Heart left ventricle (tissue), 16 donors: ENCODE data around the gene SMPDL3B. TPM values are rescaled to one million over a fixed set of nuclear protein-coding genes. Genes with fewer than 3 reads are reported as not detected.
A peak's percentile ranks its signal among the peaks of the same experiment; 100 is the strongest.

Source experiments
- ATAC-seq, 4 donors: fragments of 200-7000 bp; cut with Tn5 transposase; one replicate each; pipeline ENCODE4 v1.9.1; 2020 to 2022; ENCODE audit warnings: moderate library complexity in 4 of 4, mild to moderate bottlenecking in 3 of 4, moderate number of reproducible peaks in 1 of 4
- DNase-seq, 5 donors: peaks; one replicate each; pipeline ENCODE4 v3.0.0-alpha.2; 2020
- H3K27ac ChIP-seq, 12 donors: fragments of 200-600 bp; sonication (generic) in 4 of 12; one replicate each; pipeline versions ENCODE4 v1.5.0 to v1.8.0; 2016 to 2022; ENCODE audit warnings: mild to moderate bottlenecking in 2 of 12
- H3K27me3 ChIP-seq, 9 donors: fragments of 200-600 bp; sonication (generic) in 2 of 9; one replicate each; pipeline versions ENCODE4 v1.5.1 to v1.8.0; 2016 to 2022; ENCODE audit warnings: mild to moderate bottlenecking in 3 of 9
- H3K36me3 ChIP-seq, 9 donors: fragments of 200-600 bp; sonication (generic) in 2 of 9; one replicate each; pipeline versions ENCODE4 v1.5.0 to v1.8.0; 2018 to 2022; ENCODE audit warnings: mild to moderate bottlenecking in 2 of 9
- H3K4me1 ChIP-seq, 12 donors: fragments of 200-600 bp; sonication (generic) in 4 of 12; one replicate each; pipeline versions ENCODE4 v1.5.0 to v1.8.0; 2016 to 2022; ENCODE audit warnings: mild to moderate bottlenecking in 3 of 12
- H3K4me3 ChIP-seq, 12 donors: fragments of 200-600 bp; sonication (generic) in 4 of 12; one replicate each; pipeline versions ENCODE4 v1.5.0 to v1.8.0; 2017 to 2022; ENCODE audit warnings: mild to moderate bottlenecking in 9 of 12, moderate library complexity in 4 of 12
- H3K9me3 ChIP-seq, 12 donors: fragments of 200-600 bp; sonication (generic) in 4 of 12; one replicate each; pipeline versions ENCODE4 v1.5.0 to v1.8.0; 2016 to 2022; ENCODE audit warnings: mild to moderate bottlenecking in 1 of 12
- CTCF ChIP-seq, 12 donors: fragments of 200-600 bp; sonication (generic) in 4 of 12; IDR thresholded peaks; one replicate each; pipeline versions ENCODE4 v1.5.0 to v1.8.0; 2018 to 2022; ENCODE audit warnings: antibody characterized with exemption in 12 of 12, mild to moderate bottlenecking in 5 of 12
- POLR2A ChIP-seq, 2 donors: fragments of 450-650 bp; IDR thresholded peaks; one replicate each; pipeline ENCODE4 v1.6.1; 2017; ENCODE audit warnings: antibody characterized with exemption in 2 of 2, mild to moderate bottlenecking in 2 of 2, moderate library complexity in 2 of 2
- WGBS, 4 donors: extraction: QIAGEN DNeasy Blood & Tissue Kit in 2 of 4; methylation state at CpG; one replicate each; pipeline versions ENCODE4 v1.1.5 to v1.1.7; 2013 to 2018; 5-methylcytosine and 5-hydroxymethylcytosine counted together
- intact Hi-C, 10 donors: fragments of 100-400 bp; cut with DNase I; formaldehyde crosslinking; loops; one replicate each; pipeline versions ENCODE4 v1.11.1 to v1.14.2; 2022
- polyA plus RNA-seq, 2 donors: library from polyadenylated mRNA; stranded (reverse); fragments of 200-250 nt; gene quantifications; one replicate each; pipeline ENCODE4 v1.2.3, GENCODE V29; 2013
- total RNA-seq, 9 donors: library from RNA; depleted of rRNA in 2 of 9; stranded (reverse); fragments of >200 nt in 2 of 9; fragmentation: NEBNext Ultra II Directional in 3 of 9; extraction: Animal tissue kit (Norgen Biotek cat#: 25700) in 3 of 9; gene quantifications; one replicate each; pipeline versions ENCODE4 v1.1.0 to v1.2.4, GENCODE V29; 2016 to 2023
- donor health status: ischemic (EF 13 %, LVEDD 7.1; RV severe dilation, severe dysfunction).
- donor health status: healthy with polysubstance abuse.
- donor health status: DM: no; HTN: yes; CAD: no.
- donor health status: DM: no; HTN: no; CAD: no.
- donor health status: ischemic (EF 25% LVEDD 6.9; RV normal size, moderate dysfunction).
- donor health status: ischemic (EF 25% LVEDD 5.7; RV mildly dilated, moderate dysfunction).
- donor health status: healthy.
- donor health status: DM: yes; HTN: yes; CAD: no.
- donor health status: ischemic (EF 35%, LVEDD 5.7; RV mildly dilated, moderate dysfunction).
- donor health status: nonischemic (EF 11% LVEDD 7.7; RV severe dilation, severe dysfunction).
- donor health status: DM: yes; HTN: yes; CAD: no.
- donor health status: PGD.
- donor health status: ischemic (EF 29% LVEDD 5.4; RV normal size, mild dysfunction).
- donor health status: nonischemic (EF 23%, LVEDD 6.1; RV moderate dilation, normal function).

The SMPDL3B gene
- total and polyA plus RNA-seq, 11 donors, result 0.08 to 2.2 TPM; not detected in 9

GRCh38 chr1:27974417-27974781, 39.6 kb downstream of the SMPDL3B start:
- Histone ChIP-seq H3K9me3 (no peaks in the 10 kb centered on the region), H3K4me3 (no peak overlapping the region), H3K27me3 (no peaks in the 10 kb centered on the region), H3K27ac (no peak overlapping the region), H3K4me1 (peaks cover 0 to 29% (median 15%) of the 10 kb centered on the region in 12 donors), H3K36me3 (peaks cover 0 to 60% (median 48%) of the 10 kb centered on the region in 9 donors)
- no peak for ATAC-seq
- intact Hi-C loops, result loop anchor here in 2 of 10 donors (10.0 kb wide), 2 partner anchors 120 to 300 kb away; partner anchors contain the start of gene IFI6 (in 1 of the 2)
- no peak for DNase-seq
- TF ChIP-seq POLR2A (IDR thresholded peaks at IDR 0.05) (no peak), CTCF (IDR thresholded peaks at IDR 0.05) (no peak)

GRCh38 chr1:27979151-27979858, 44.5 kb downstream of the SMPDL3B start:
- Histone ChIP-seq H3K27ac (peak overlapping the region in 1 of 12 donors; percentile 53), H3K9me3 (no peaks in the 10 kb centered on the region), H3K36me3 (peaks cover 0 to 43% (median 36%) of the 10 kb centered on the region in 9 donors), H3K27me3 (no peaks in the 10 kb centered on the region), H3K4me3 (no peak overlapping the region), H3K4me1 (peaks cover 0 to 14% (median 2%) of the 10 kb centered on the region in 12 donors)
- no peak for DNase-seq
- intact Hi-C loops, result loop anchor here in 6 of 10 donors (1.0 to 10.0 kb wide), 7 partner anchors 37 to 305 kb away; partner anchors contain the start of gene IFI6 (in 1 of the 6)
- 66 to 80% (median 77%) methylated on average over 1 of the region's 1 CpG for WGBS, 4 donors
- ATAC-seq, result peak in 3 of 4 donors; percentile 61 to 79 (median 62)
- TF ChIP-seq CTCF (IDR thresholded peaks at IDR 0.05) (peak; percentile 26 to 68 (median 50)), POLR2A (IDR thresholded peaks at IDR 0.05) (no peak)

DNA sequence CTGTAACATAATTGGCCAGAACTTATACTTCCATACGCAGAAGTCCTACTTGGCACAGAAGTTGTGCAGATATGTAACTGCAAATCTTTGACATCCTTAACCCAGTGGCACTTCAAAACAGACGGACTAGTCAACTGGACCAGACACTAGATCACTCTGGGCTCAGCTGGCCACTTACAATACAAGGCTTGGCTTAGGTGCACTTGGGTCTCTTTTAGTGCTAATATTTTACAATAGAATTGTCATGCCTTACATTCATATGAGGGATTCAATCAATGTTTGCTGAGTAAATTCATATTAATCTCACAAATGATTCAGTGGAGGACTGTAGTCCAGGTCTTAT, 45.0 kb downstream of the SMPDL3B start:
- ATAC-seq, result peak in 1 of 4 donors; percentile 6
- H3K27ac ChIP-seq, result peak overlapping the region in 1 of 12 donors; percentile 53
- no peaks in the 10 kb centered on the region for H3K27me3 ChIP-seq
- no peak overlapping the region for H3K4me3 ChIP-seq
- H3K4me1 ChIP-seq, result peaks cover 0 to 14% (median 2%) of the 10 kb centered on the region in 12 donors
- no peaks in the 10 kb centered on the region for H3K9me3 ChIP-seq
- DNase-seq, result no peak
- TF ChIP-seq CTCF (IDR thresholded peaks at IDR 0.05) (no peak), POLR2A (IDR thresholded peaks at IDR 0.05) (no peak)
- 8 to 35% (median 19%) methylated on average over 2 of the region's 2 CpGs for WGBS, 4 donors
- intact Hi-C loops, result loop anchor here (1.0 to 10.0 kb wide), 10 partner anchors 38 to 305 kb away; partner anchors contain the start of genes IFI6 (in 1 of the 10) and SMPDL3B (in 1 of the 10)
- peaks cover 0 to 42% (median 32%) of the 10 kb centered on the region in 9 donors for H3K36me3 ChIP-seq

- TF ChIP-seq CTCF (IDR thresholded peaks at IDR 0.05) (no peak), POLR2A (IDR thresholded peaks at IDR 0.05) (no peak)
- H3K27ac ChIP-seq, result peak overlapping the region in 5 of 12 donors; percentile 3 to 53 (median 22)
Measured at GRCh38 chr1:27980216-27980845, 45.5 kb downstream of the SMPDL3B start.

More at GRCh38 chr1:27980216-27980845, 45.5 kb downstream of the SMPDL3B start:
- intact Hi-C loops, result loop anchor here in 5 of 10 donors (5.0 to 10.0 kb wide), 3 partner anchors 46 to 123 kb away; partner anchors contain the start of gene SMPDL3B (in 1 of the 5)
- no peaks in the 10 kb centered on the region for H3K27me3 ChIP-seq
- 50 to 73% (median 61%) methylated on average over 1 of the region's 1 CpG for WGBS, 4 donors
- DNase-seq (no peak), ATAC-seq (peak in 1 of 4 donors; percentile 72)
- H3K36me3 ChIP-seq, result peaks cover 0 to 47% (median 28%) of the 10 kb centered on the region in 9 donors
- no peak overlapping the region for H3K4me3 ChIP-seq
- peaks cover 0 to 14% (median 2%) of the 10 kb centered on the region in 12 donors for H3K4me1 ChIP-seq
- H3K9me3 ChIP-seq, result no peaks in the 10 kb centered on the region
